Left ventricle myocardium inferior (tissue), 1 donor: ENCODE measurements around the gene CENPV. TPM values are rescaled to one million over a fixed set of nuclear protein-coding genes. Genes with fewer than 3 reads are reported as not detected.
"Not testable (repeated sequence)": the region's sequence is repeated elsewhere in the genome, so short reads cannot be mapped to it uniquely, and the experiment has no call there.

Experiments
- DNase-seq: peaks from one replicate; pipeline ENCODE4 v3.0.0-alpha.2; 2020
- H3K27ac ChIP-seq: fragments of 200-600 bp; replicated peaks from 2 replicates; pipeline ENCODE4 v1.8.0; 2021
- H3K27me3 ChIP-seq: fragments of 200-600 bp; 2 replicates; pipeline ENCODE4 v1.8.0; 2021; ENCODE audit warnings: low read depth
- H3K36me3 ChIP-seq: fragments of 200-600 bp; 2 replicates; pipeline ENCODE4 v1.8.0; 2021
- H3K4me1 ChIP-seq: fragments of 200-600 bp; 2 replicates; pipeline ENCODE4 v1.8.0; 2021
- H3K4me3 ChIP-seq: fragments of 200-600 bp; 2 replicates; pipeline ENCODE4 v1.8.0; 2021; ENCODE audit warnings: mild to moderate bottlenecking, moderate library complexity
- H3K9me3 ChIP-seq: fragments of 200-600 bp; replicated peaks from 2 replicates; pipeline ENCODE4 v1.8.0; 2021
- CTCF ChIP-seq: fragments of 200-600 bp; IDR thresholded peaks from 2 replicates; pipeline ENCODE4 v1.8.0; 2021; ENCODE audit warnings: antibody characterized with exemption, mild to moderate bottlenecking, borderline replicate concordance
- intact Hi-C: fragments of 100-400 bp; cut with micrococcal nuclease; formaldehyde crosslinking; loops from one replicate; pipeline ENCODE4 v1.11.0; 2022
- total RNA-seq: library from RNA; stranded (reverse); fragmentation: NEBNext Ultra II Directional; extraction: Animal tissue kit (Norgen Biotek cat#: 25700); gene quantifications from one replicate; pipeline ENCODE4 v1.2.1, GENCODE V29; 2021
- donor health status: DM: no; HTN: yes; CAD: no; lungs with severe emphysema.

Gene CENPV
- total RNA-seq, 1 donor from 2014 or later: 8.4 TPM

DNA sequence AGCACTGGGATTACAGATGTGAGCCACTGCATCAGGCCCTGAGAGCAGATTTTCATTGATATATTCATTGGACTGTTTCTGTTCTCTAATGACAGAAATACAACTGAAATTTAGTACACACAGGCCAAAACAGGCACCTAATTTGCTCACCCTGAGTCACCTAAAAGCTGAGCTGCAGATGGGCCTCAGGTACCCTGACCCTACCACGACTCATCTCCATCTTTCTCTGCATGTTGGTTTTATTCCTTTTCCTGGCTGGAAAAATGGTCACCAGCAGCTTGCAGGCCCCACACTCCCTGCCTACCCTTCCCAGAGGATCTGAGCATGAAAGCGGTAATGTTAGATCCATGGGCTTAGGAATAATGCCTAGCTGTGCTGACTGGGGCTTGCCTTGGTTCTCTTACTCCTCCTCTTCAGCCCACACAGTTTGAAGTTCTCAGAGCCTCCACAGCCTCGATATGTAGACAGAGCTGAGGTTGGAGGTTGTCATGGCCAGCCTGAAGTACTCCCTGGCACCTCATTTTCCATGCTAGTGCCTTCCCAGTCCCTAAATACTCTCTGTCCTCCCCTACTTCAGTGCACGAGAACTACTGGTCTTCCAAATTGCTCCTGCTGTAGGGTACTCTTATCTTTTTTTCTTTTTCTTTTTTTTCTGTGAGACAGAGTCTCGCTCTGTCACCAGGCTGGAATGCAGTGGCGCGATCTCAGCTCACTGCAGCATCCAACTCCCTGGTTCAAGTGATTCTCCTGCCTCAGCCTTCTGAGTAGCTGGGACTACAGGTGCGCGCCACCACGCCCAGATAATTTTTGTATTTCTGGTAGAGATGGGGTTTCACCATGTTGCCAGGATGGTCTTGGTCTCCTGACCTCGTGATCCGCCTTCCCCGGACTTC, 51.1 kb downstream of the CENPV start:
- Histone ChIP-seq H3K27ac (no peak overlapping the region), H3K4me1 (no peaks in the 10 kb centered on the region), H3K27me3 (no peaks in the 10 kb centered on the region), H3K4me3 (no peak overlapping the region), H3K9me3 (no peaks in the 10 kb centered on the region), H3K36me3 (peaks cover 34% of the 10 kb centered on the region)
- DNase-seq: no peak
- intact Hi-C loops: no loop called here
- TF ChIP-seq CTCF: no peak

- intact Hi-C loops: no loop called here
- no peaks in the 10 kb centered on the region for H3K27me3 ChIP-seq
- DNase-seq: no peak
Measured at GRCh38 chr17:16300554-16300953, 52.7 kb downstream of the CENPV start.

GRCh38 chr17:16298140-16298662, 55.1 kb downstream of the CENPV start:
- Histone ChIP-seq H3K9me3 (no peaks in the 10 kb centered on the region), H3K27me3 (no peaks in the 10 kb centered on the region), H3K36me3 (peaks cover 27% of the 10 kb centered on the region), H3K27ac (no peak overlapping the region), H3K4me1 (no peaks in the 10 kb centered on the region), H3K4me3 (no peak overlapping the region)
- no peak for DNase-seq
- intact Hi-C loops: no loop called here
- no peak for TF ChIP-seq CTCF

More at GRCh38 chr17:16300554-16300953, 52.7 kb downstream of the CENPV start:
- H3K27ac ChIP-seq: no peak overlapping the region
- no peaks in the 10 kb centered on the region for H3K4me1 ChIP-seq
- H3K4me3 ChIP-seq: no peak overlapping the region
- no peaks in the 10 kb centered on the region for H3K9me3 ChIP-seq
- TF ChIP-seq CTCF: no peak
- H3K36me3 ChIP-seq: peaks cover 27% of the 10 kb centered on the region

DNA sequence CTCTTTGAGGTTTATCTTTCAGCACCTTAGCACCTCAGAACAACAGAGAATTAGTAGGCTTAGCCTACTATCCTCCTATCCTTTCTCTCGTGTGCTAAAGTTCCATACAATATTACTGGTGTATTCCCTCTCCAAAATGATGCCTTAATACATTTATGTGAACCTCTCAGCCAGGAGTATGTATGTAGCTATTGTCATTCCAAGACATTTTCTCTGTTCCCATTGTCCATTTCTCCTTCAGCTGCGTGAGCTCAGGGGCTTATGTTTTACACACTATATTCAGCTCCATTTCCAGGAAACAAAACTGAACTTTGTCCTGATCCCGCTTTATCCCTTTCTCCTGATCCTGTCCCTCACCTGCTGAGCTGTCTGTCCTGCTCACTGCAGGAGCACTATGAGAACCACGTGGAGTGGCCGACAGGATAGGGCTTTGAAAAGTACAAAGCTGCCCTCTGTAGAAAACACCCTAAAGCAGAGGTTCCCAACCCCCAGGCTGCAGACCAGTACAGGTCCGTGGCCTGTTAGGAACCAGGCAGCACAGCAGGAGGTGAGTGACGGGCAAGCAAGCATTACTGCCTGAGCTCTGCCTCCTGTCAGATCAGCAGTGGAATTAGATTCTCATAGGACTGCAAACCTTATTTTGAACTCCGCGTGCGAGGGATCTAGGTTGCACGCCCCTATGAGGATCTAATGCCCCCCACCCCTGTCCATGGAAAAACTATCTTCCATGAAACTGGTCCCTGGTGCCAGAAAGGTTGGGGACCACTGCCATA, 55.7 kb downstream of the CENPV start:
- Histone ChIP-seq H3K27me3 (no peaks in the 10 kb centered on the region), H3K9me3 (no peaks in the 10 kb centered on the region), H3K4me3 (no peak overlapping the region), H3K36me3 (peaks cover 23% of the 10 kb centered on the region), H3K27ac (no peak overlapping the region), H3K4me1 (no peaks in the 10 kb centered on the region)
- intact Hi-C loops: no loop called here
- DNase-seq: no peak
- no peak for TF ChIP-seq CTCF

- intact Hi-C loops, DNase-seq, H3K9me3 ChIP-seq, H3K4me3 ChIP-seq, H3K4me1 ChIP-seq, H3K27ac ChIP-seq, H3K27me3 ChIP-seq: not testable (repeated sequence)
- peaks cover 13% of the 10 kb centered on the region for H3K36me3 ChIP-seq
Measured at GRCh38 chr17:16296072-16296471, 57.2 kb downstream of the CENPV start.
